Forelimb muscle (tissue), 1 donor: ENCODE data around the gene LRRC15. TPM values are rescaled to one million over a fixed set of nuclear protein-coding genes. Genes with fewer than 3 reads are reported as not detected.
A peak's percentile ranks its signal among the peaks of the same experiment; 100 is the strongest.

Experiments used
- DNase-seq: peaks from one replicate; pipeline ENCODE4 v3.0.0-alpha.2; 2013; ENCODE audit warnings: low read depth
- polyA plus RNA-seq: library from polyadenylated mRNA; unstranded; fragments of 120-200 nt; gene quantifications from one replicate; pipeline ENCODE4 v1.2.1, GENCODE V29; 2013; ENCODE audit not compliant: insufficient read length

Gene LRRC15
- polyA plus RNA-seq, 1 donor, result 0.18 TPM

DNA sequence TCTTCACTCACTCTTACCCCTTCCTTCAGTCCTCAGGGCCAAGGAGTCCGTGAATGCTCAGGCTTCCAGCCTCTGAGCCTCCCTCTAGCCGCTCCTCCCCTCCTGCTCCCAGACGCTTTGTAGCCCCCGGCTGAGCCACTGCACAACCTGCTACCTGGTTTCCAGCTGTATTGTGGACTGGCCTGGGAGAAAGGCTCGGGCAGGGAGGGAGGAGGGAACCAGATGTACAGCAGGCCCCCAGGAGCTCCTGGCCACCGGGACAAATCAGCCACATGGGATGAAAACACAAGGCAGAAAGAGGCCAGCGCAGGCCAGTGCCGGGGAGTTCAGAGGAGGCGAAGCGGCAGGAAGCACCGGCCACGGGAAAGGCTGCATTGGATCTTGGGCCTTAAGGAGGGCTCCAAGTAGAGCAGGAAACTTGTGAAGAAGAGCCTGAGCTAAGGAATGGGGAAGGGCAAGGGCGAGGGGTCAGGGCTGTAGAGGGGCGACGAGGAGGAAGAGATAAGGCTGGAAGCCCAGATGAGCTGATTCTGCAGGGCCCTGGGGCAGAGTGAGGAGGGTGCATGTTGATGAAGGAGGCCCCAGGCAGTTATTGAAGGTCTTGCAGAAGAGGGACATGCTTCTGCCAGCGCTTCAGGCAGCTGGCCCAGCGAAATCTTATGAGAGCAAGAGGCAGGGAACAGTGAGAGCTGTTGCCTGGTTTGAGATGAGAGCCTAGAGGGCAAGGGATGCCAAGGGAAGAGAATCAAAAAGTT lies 32.8 kb downstream of the LRRC15 start:
- no peak for DNase-seq

DNA sequence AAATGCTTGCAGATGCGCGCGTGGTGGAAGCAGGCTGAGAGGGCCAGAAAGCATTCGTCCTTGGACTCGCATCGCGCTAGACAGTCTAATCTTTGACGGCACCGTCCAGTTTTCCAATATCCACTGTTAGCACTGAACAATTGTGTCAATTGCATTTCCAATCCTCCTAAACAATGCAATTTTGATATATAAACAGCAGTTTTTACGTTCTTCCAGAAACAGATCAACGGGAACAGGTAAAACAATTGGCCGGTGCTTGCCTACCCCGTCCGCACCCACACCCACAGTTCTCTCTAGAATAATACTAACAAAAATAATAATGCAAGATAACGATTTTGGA lies 35.6 kb downstream of the LRRC15 start:
- DNase-seq, result no peak

DNA sequence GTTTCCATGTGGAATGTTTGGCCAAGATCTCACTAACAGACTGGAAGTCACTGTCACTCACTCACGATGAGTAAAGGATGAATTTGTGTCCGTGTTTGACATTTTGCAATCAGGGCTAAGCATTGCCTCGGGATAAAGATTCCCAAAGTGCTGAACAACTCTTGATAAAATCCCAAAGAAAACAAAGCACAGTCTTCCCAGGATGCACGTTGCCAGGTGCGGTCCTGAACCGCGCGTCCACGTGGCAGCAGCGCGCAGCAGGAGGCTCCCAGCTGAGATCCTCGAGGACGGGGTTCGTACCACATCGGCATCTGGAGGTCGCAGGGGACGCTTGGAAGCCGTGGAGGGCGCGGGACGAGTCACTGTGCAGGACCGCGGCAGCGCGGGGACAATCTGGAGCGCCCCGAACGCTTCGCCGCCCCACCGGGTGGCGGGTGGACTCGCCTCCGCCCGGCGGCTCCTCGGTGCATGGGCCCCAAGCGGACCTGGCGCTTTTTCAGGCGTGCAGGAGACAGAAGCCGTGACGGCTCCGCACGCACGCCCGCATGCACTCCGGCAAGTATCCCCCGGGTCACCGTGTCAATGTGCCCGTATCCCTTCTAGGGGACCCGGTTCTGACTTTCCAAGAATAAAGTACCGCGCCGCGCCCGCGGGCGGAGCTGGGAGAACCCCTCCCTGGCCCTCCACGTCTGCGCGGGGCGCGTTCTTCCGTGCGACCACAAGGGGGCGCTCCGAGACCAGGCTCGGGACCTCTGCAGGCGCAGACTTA lies 36.1 kb downstream of the LRRC15 start:
- DNase-seq, result peak; percentile 50

DNA sequence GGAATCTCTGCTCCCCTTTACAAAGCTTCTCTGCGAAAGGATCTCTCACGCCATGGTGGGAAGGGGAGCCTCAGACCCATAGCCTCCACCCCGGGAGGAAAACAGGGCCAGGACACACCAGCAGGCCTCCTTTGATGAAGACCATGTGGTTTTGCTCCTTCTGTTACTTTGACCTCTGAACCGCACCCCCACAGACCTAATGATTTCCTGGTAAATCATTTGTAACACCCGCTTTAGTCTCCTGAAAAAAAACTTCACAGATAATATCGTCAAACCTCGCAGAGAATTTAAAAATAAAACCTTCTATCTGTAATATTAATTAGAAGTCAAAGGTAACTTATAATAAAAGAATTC lies 36.7 kb downstream of the LRRC15 start:
- DNase-seq, result no peak

DNA sequence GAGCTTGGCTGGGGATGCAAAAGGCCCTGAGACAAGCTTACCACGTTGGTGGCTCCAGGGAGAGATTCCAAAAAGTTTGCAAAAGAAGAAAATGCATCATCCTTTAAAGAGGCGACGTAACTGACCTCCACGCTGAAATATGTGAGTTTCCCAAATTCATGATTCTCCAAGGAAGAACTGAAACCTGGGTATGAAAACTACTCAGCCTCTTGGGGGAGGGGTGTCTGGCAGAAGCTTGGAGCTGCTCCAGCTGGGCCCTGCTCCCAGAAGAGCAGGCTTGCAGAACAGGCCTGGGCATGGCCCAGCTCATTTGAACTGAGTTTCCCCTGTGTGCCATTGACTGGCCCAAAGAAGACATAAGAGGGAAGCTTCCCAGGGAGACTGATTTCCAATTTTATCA lies 39.0 kb downstream of the LRRC15 start:
- no peak for DNase-seq

DNA sequence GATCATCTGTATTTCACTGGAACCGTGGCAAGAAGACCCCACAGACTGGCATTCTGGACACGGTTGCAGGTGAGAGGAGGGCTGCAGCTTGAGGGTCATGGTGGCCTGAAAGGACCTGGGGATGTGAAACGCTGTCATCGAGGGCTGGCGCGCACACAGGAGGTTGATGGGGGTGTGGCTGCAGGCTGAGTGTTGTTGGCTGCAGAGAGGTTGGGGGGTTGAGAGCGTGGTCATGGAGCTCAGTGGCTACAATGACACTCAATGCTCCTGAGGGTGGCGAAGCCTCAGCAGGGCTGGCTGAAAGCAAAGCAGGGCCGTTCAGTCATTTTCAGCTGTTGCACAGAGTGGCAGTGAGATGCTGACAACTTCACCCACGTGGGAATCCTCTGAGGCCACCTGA lies 39.4 kb downstream of the LRRC15 start:
- DNase-seq, result no peak

DNA sequence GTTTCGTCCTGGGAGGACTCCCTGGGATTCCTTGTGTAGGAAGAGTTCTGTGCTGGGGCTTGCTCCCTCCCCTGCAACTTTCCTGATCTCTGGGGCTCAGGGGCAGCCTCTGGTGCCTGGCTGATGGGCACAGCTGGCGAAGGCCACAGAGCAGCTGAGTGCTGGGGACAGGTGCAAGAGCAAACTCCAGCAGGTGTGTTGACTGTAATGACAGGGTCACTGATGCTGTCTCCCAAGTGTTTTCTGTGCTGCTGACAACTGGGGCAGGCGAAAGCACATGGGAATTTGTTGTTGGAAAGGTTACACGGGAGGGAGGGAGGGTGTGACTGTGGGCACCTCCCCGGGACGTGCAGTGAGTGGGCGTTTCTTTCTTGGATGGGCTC lies 40.0 kb downstream of the LRRC15 start:
- DNase-seq, result no peak

DNA sequence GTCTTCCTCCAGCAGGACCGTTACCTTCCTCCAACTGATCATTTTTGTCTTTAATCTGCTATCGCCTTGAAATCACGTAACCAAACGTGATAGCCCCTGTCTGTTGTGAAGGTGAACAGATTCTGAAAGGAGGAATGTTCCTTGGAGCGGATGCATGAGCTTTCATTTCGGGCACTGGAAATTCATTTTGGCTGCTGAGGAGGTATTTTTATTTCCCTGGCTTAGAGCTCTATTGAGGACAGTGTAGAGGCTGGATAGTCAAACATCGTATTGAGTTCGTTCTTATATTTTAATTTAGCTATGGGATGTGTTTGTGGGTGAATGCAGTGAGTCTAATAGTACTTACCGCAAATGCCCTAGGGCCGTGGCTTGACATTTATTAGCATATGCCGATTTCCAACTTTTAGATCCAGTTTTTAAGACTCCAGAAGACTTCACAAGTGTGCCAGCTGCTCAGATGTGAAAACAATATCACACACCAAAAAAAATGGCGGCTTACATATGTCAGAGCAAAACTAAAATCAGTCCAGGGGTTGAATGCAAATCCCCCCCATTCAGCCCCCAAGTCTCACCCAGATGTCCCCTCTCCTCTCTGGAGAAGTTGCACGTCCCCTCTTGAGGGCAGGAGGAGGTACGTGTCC lies 40.5 kb downstream of the LRRC15 start:
- DNase-seq, result no peak

DNA sequence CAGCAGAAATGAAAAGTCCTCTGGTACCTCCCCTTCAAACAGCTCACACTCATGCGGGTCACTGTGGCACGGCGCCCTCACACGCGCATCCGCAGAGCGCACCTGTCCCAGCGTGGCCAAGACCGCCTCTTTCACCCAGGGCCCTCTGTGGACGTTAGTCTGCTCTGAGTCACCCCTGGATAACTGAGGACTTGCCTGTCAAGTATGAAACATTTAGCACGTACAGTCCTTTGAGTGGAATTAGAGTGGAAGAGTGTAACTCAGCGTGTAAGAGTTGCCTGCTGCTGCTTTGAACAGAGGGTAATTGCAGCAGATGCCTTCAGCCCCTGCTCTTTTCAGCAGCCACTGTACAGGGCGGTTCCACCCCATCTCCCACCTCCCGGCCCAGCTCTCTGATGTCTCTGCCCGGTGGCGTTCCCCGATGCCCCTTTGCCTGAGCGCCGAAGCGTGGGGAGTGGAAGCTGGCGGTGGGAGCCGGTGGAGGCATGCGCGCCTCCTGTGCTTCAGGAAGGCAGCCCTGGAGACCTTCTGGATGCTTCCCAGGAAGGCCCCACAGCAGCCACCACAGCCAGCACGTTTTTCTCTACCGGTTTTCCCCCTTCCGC lies 41.4 kb downstream of the LRRC15 start:
- DNase-seq, result no peak

DNA sequence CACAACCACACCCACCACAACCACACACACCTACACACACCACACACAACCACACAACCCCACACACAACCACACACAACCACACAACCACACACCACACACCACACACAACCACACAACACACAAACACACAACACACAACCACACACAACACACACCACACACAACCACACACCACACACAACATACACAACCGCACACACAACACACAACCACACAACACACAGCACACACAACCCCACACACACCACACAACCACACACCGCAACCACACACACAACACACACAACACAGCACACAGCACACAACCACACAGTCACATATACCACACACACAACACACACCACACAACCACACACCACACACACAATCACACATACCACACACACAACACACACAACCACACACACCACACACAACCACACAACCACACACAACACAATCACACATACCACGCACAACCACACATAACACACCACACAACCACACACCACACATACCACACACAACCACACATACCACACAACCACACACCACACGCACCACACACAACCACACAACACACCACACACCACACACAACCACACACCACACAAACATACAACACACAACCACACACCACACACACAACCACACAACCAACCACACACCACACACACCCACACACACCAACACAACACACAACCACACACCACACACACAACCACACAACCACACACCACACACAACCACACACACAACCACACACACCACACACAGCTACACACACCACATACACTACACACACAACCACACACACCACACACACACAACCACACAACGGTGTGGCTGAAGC lies 42.1 kb downstream of the LRRC15 start:
- no peak for DNase-seq

DNA sequence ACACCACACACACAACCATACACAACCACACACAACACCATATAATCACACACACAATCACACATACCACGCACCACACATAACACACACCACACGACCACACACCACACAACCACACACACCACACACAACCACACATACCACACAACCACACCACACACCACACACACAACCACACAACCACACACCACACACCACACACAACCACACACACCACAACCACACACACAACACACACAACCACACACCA lies 42.6 kb downstream of the LRRC15 start:
- DNase-seq, result no peak

DNA sequence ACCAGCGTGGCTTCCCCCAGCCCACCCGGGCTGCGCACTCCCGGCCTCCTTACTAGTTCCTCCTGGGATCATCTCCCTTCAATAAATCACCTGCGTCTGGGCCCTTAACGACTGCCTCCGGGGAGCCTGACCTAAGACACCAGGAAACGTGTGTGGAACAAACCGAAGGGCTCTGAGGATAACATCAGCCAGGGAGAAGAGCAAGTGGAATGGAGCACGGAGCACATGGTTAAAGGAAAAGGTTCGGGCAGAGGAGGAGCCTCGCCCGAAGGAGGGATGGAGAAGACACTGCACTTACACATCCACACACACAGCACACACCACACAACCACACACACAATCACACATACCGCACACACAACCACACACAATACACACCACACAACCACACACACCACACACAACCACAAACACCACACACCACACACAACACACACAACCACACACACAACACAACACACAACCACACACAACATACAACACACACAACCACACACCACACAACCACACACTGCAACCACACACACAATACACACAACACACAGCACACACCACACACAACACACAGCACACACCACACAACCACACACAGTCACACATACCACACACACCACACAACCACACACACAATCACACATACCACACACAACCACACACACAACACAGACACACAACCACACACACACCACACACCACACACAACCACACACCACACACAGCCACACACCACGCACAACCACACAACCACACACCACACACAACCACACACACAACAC lies 43.2 kb downstream of the LRRC15 start:
- no peak for DNase-seq

DNA sequence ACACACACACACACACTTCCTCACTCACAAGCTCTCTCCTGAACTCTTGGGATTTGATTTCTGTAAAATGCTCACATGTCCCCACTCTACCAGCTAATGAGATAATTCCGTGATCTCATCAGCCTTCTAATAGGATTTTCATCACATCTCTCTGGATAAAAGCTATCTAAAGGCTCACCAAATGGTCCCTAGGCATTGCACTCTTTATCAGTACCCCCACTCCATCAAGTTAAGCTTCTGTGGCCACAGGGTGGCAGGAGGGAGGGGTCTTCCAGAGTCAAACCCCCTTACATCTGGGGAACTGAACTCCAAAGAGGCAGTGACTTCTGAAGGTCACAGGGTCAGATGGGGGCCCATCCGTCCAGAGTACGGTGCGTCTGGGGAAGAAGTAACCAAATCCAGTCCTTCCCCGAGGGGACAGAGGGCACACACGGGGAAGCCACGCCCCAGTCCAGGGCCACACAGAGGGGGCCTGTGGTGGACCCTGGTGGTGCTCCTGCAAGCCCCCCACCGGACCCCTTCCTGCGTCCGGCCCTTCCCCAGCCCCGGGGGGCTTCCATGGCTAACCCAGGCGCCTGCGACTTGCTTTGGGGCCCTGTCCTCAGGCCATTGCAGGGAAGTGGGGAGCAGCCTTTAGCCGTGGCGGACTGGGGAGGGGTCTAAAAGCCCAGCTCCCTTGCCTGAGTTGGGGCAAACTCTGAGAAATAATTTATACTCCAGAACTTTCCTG lies 44.0 kb downstream of the LRRC15 start:
- no peak for DNase-seq

DNA sequence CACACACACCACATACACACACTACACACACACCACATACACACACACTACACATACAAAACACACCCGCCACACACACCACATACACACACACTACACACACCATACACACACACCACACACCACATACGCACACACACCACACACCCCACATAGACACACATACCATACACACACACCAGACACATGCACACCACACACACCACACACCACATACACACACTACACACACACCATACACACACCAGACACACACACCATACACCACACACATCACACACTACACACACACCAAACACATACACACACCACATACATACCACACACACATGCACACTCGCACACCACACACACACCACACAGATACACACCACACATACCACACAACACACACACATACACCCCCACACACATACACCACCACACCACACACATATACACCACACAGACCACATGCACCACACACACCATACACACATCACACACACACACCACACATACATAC lies 44.7 kb downstream of the LRRC15 start:
- no peak for DNase-seq

DNA sequence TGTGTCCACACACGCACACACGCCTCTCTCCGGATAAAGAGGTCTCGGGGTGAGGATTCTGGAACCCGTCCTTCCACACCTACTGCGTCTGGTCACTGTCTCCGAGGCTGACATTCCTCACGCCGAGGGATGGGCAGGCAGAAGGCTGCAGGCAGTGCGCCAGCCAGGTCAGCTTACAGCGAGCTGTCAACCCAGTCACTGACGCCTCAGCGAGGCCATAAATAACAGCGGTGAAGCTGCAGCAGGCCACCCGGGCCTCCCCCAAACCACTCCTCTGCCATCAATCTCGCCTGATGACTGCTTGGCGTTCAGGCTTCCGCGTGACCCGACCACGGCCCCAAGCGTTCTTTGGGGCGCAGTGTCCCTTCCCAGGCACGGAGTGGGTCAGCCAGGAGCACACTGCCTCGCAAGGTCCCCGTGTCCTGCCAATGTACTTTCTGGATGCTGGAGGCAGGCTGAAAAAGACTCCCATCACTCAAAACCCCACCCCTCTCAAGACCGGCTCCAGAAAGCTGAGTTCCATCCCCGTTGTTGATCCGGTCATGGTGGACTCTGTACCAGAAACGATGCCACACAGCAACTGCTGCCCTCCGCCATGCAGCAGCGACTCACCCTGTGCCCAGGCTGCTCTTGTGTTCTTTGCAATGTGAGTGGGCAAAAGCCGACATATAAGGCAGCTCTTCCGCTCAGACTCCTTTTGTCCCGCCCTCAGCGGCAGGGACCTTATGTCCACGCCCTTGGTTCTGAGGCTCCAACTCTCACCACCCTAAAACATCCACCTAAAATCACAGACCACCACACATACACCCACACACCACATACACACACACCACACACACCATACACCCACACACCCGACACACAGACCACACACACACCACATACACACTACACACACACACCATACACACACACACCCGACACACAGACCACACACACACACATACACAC lies 45.5 kb downstream of the LRRC15 start:
- no peak for DNase-seq

DNA sequence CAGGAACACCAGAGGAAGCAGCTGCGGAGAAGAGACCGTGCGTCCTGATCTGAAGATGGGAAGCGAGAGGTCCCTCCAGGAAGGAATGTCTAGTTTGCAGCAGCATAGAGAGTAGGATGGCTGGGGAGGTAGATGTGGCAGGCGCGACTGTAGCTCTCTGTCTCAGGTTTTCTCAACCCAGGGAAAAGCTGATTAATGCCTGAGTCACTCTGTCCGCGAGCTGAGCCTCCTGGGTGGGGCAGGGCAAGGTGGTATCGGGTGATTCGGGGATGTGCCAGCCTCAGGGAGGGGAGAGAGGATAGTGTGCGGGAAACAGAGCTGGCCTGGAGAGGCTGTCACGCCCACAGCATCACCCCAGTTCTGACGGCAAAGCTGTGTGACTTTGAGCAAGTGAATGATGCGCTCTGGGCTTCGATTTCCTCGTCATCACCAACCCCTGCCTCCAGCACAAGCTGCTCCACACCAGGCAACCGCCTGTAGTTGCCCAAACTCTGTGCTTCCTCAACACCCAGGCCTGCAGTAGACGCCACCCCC lies 46.8 kb downstream of the LRRC15 start:
- DNase-seq, result no peak

DNA sequence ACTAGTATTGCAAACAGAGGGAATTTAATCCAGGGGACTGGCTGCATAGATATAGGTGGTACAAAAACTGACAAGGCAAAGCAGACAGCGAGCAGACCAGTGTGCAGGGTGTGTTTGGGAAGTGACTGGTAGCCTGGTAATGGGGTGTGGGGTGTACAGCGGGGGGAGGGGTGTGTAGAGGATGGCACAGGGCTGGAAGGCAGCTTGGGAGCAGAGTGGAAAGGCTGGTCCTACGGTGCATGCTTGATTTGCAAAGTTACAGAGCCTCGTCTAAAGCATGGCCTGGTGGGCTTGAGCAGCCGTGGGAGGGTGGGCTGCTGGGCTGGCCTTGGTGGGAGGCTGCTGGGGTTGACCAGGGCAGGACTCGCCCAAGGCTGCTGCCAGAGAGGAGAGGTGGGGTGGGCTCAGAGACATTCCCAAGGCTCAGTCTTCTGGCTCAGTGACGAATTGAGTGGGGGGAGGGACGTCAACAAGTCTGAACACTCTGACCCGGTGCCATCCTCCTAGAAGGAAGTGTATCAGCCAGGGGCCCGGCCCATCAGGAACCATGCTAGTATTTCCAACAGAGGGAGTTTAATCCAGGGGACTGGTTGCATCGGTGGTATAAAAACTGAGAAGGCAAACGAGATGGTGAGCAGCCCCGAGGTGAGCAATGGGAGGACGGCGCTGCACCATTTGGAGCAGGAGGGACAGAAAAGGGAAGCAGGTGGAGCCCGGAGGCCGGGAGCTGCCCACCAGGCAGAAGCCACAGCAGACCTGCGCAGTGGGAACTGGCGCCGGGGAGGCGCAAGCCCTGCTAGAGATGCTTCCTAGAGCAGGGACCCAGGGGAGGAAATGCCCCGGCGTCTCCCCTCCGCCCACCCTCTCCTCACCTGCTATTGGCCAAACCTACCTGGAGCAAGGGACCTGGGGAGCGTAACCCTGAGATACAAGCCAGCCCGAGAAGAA lies 47.6 kb downstream of the LRRC15 start:
- no peak for DNase-seq

DNA sequence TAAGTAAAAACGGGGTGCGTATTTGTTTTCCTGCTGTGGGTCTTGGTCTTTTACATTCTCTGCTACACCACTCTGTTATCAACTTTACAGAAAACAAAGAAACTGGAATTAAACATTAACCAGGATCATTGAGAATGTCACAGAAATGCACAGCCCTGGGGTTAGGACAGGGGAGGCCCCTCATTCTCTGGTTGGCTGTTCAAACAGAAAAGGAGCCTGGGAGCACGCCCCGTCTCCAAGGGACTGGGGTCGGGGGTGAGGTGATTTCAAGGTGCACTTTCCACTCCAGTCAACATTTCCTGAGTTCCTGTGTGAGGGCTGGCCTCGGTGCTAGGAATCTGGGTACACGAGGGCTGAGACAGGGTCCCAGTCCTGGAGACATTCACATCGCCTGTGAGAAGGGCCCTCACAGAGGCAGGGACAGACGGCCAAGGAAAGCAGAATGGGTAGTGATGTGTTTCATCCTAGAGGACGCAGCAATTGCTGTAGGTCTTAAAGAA lies 48.7 kb downstream of the LRRC15 start:
- no peak for DNase-seq
